Sigmoid colon (tissue), 7 donors: ENCODE results near the gene TTLL12. TPM values are rescaled to one million over a fixed set of nuclear protein-coding genes. Genes with fewer than 3 reads are reported as not detected.

Source experiments
- DNase-seq: peaks from one replicate; pipeline ENCODE4 v3.0.0-alpha.2; 2019
- H3K27ac ChIP-seq, 4 donors: fragments of 200-600 bp; sonication (generic); one replicate each; pipeline ENCODE4 v1.5.1; 2016 to 2019; ENCODE audit warnings: mild to moderate bottlenecking in 1 of 4
- H3K27me3 ChIP-seq, 3 donors: fragments of 200-600 bp; sonication (generic); one replicate each; pipeline ENCODE4 v1.5.1; 2019; ENCODE audit warnings: mild to moderate bottlenecking in 1 of 3
- H3K36me3 ChIP-seq, 4 donors: fragments of 200-600 bp; sonication (generic); one replicate each; pipeline ENCODE4 v1.5.1; 2016 to 2019
- H3K4me1 ChIP-seq, 4 donors: fragments of 200-600 bp; sonication (generic); one replicate each; pipeline ENCODE4 v1.5.1; 2017 to 2019
- H3K4me3 ChIP-seq, 4 donors: fragments of 200-600 bp; sonication (generic); one replicate each; pipeline ENCODE4 v1.5.1; 2017 to 2019; ENCODE audit warnings: mild to moderate bottlenecking in 2 of 4, moderate library complexity in 1 of 4
- H3K9me3 ChIP-seq, 4 donors: fragments of 200-600 bp in 3 of 4; sonication (generic) in 3 of 4; one replicate each; pipeline versions ENCODE4 v1.5.1 to v1.6.1; 2013 to 2019
- CTCF ChIP-seq, 4 experiments: fragments of 450-650 bp in 3 of 4; fragments of 200-600 bp in 1 of 4; IDR thresholded peaks; one replicate each; pipeline ENCODE4 v1.5.1; 2016 to 2019; ENCODE audit warnings: antibody characterized with exemption in 4 of 4, mild to moderate bottlenecking in 3 of 4, moderate library complexity in 2 of 4
- EP300 ChIP-seq, 4 donors: sonication (generic); formaldehyde crosslinking; IDR thresholded peaks; one replicate each; pipeline ENCODE4 v1.6.1; 2017; ENCODE audit warnings: antibody characterized with exemption in 4 of 4
- POLR2A ChIP-seq, 2 donors: fragments of 450-650 bp; IDR thresholded peaks; one replicate each; pipeline ENCODE4 v1.6.1; 2016; ENCODE audit warnings: antibody characterized with exemption in 2 of 2, mild to moderate bottlenecking in 2 of 2, moderate library complexity in 2 of 2
- POLR2AphosphoS5 ChIP-seq, 4 donors: sonication (generic); formaldehyde crosslinking; IDR thresholded peaks; one replicate each; pipeline ENCODE4 v1.6.1; 2017; ENCODE audit warnings: antibody characterized with exemption in 4 of 4
- WGBS, 2 donors: extraction: QIAGEN DNeasy Blood & Tissue Kit; methylation state at CpG; one replicate each; pipeline ENCODE4 v1.1.7; 2013; 5-methylcytosine and 5-hydroxymethylcytosine counted together
- intact Hi-C: fragments of 100-400 bp; cut with DNase I; formaldehyde crosslinking; loops from one replicate; pipeline ENCODE4 v1.15.1; 2023
- polyA plus RNA-seq, 3 donors: library from polyadenylated mRNA; stranded (reverse); fragments of 200-250 nt; gene quantifications; one replicate each; pipeline ENCODE4 v1.2.3, GENCODE V29; 2013
- total RNA-seq, 4 donors: library from RNA; depleted of rRNA; stranded (reverse); fragments of >200 nt; gene quantifications; one replicate each; pipeline ENCODE4 v1.1.0, GENCODE V29; 2016
- donor health status: healthy with polysubstance abuse.
- donor health status: Bipolar disorder and iron deficiency.
- donor health status: healthy.

Gene TTLL12
- total and polyA plus RNA-seq, 7 donors: 13.2 to 127 (median 21.3) TPM

GRCh38 chr22:43171607-43172006 lies 15.3 kb downstream of the TTLL12 start:
- intact Hi-C loops: no loop called here
- DNase-seq: no peak
- Histone ChIP-seq H3K27ac (peak overlapping the region in 1 of 4 donors; percentile 22), H3K4me1 (no peaks in the 10 kb centered on the region), H3K9me3 (no peaks in the 10 kb centered on the region), H3K36me3 (peaks cover 17 to 92% (median 29%) of the 10 kb centered on the region in 4 donors), H3K4me3 (no peak overlapping the region), H3K27me3 (no peaks in the 10 kb centered on the region)
- WGBS, 2 donors: 31 to 75% methylated on average over 12 of the region's 12 CpGs
- peak in 1 of 2 donors; percentile 21 for TF ChIP-seq POLR2A (IDR thresholded peaks at IDR 0.05)
- no peak for TF ChIP-seq POLR2AphosphoS5 (IDR thresholded peaks at IDR 0.05)

GRCh38 chr22:43171019-43171491 lies 15.9 kb downstream of the TTLL12 start:
- WGBS, 2 donors: 22 to 66% methylated on average over 14 of the region's 14 CpGs
- TF ChIP-seq POLR2A (IDR thresholded peaks at IDR 0.05) (no peak), CTCF (IDR thresholded peaks at IDR 0.05) (no peak), EP300 (IDR thresholded peaks at IDR 0.05) (no peak), POLR2AphosphoS5 (IDR thresholded peaks at IDR 0.05) (no peak)

GRCh38 chr22:43170131-43170480 lies 16.8 kb downstream of the TTLL12 start:
- Histone ChIP-seq H3K4me3 (no peak overlapping the region), H3K27ac (no peak overlapping the region), H3K4me1 (no peaks in the 10 kb centered on the region), H3K36me3 (peaks cover 17 to 81% (median 28%) of the 10 kb centered on the region in 4 donors), H3K9me3 (no peaks in the 10 kb centered on the region), H3K27me3 (no peaks in the 10 kb centered on the region)
- no peak for TF ChIP-seq POLR2AphosphoS5 (IDR thresholded peaks at IDR 0.05)
- TF ChIP-seq POLR2A (IDR thresholded peaks at IDR 0.05): no peak
- TF ChIP-seq CTCF (IDR thresholded peaks at IDR 0.05): no peak
- no peak for TF ChIP-seq EP300 (IDR thresholded peaks at IDR 0.05)
- DNase-seq: no peak
- intact Hi-C loops: no loop called here
- 92 to 93% methylated on average over 9 of the region's 9 CpGs for WGBS, 2 donors

More at GRCh38 chr22:43171019-43171491, 15.9 kb downstream of the TTLL12 start:
- Histone ChIP-seq H3K4me1 (no peaks in the 10 kb centered on the region), H3K4me3 (no peak overlapping the region), H3K9me3 (no peaks in the 10 kb centered on the region), H3K27me3 (no peaks in the 10 kb centered on the region), H3K36me3 (peaks cover 17 to 90% (median 29%) of the 10 kb centered on the region in 4 donors), H3K27ac (peak overlapping the region in 1 of 4 donors; percentile 22)
- intact Hi-C loops: no loop called here
- DNase-seq: no peak

- no peak overlapping the region for H3K27ac ChIP-seq
Measured at GRCh38 chr22:43169310-43170130, 17.4 kb downstream of the TTLL12 start.

GRCh38 chr22:43168471-43169309 lies 18.2 kb downstream of the TTLL12 start:
- H3K36me3 ChIP-seq: peaks cover 11 to 67% (median 18%) of the 10 kb centered on the region in 4 donors
- DNase-seq: no peak
- peaks cover 0 to 10% (median 7%) of the 10 kb centered on the region in 4 donors for H3K4me1 ChIP-seq
- H3K4me3 ChIP-seq: no peak overlapping the region
- WGBS, 2 donors: 88 to 90% methylated on average over 25 of the region's 25 CpGs
- no peak overlapping the region for H3K27ac ChIP-seq
- no peaks in the 10 kb centered on the region for H3K27me3 ChIP-seq
- no peaks in the 10 kb centered on the region for H3K9me3 ChIP-seq
- intact Hi-C loops: no loop called here
- TF ChIP-seq CTCF (IDR thresholded peaks at IDR 0.05) (no peak), POLR2A (IDR thresholded peaks at IDR 0.05) (no peak), EP300 (IDR thresholded peaks at IDR 0.05) (no peak), POLR2AphosphoS5 (IDR thresholded peaks at IDR 0.05) (no peak)

More at GRCh38 chr22:43169310-43170130, 17.4 kb downstream of the TTLL12 start:
- no peaks in the 10 kb centered on the region for H3K27me3 ChIP-seq
- intact Hi-C loops: no loop called here
- peaks cover 17 to 75% (median 25%) of the 10 kb centered on the region in 4 donors for H3K36me3 ChIP-seq
- peaks cover 0 to 3% (median under 1%) of the 10 kb centered on the region in 4 donors for H3K4me1 ChIP-seq
- TF ChIP-seq POLR2A (IDR thresholded peaks at IDR 0.05) (no peak), POLR2AphosphoS5 (IDR thresholded peaks at IDR 0.05) (no peak)
- no peak for DNase-seq
- 76 to 90% methylated on average over 23 of the region's 23 CpGs for WGBS, 2 donors
- no peaks in the 10 kb centered on the region for H3K9me3 ChIP-seq
- H3K4me3 ChIP-seq: no peak overlapping the region
